Measurements from ENCODE around the gene SMIM30. TPM values are rescaled to one million over a fixed set of nuclear protein-coding genes. Genes with fewer than 3 reads are reported as not detected.

The SMIM30 gene
- 30.1 to 41.8 TPM (median 34.5 TPM) in 5 replicates for total RNA-seq (2022; extraction: Qiagen RNA extraction; ENCODE audit: low read depth)

GRCh38 chr7:113118074-113118959, at the start of gene SMIM30:
Gene SMIM30, minus strand, starts transcription at chr7:113118554. Its CDS starts 976 bp downstream, at chr7:113117578.

GRCh38 chr7:113086431-113086888, 31.9 kb downstream of the SMIM30 start, which contains the start of gene GPR85:
Gene GPR85, minus strand, starts transcription at chr7:113086827. Its CDS starts 2,106 bp downstream, at chr7:113084721.

Other genes starting within 250 kb of the SMIM30 start
- not detected in 5 replicates for gene GPR85, start 31.7 kb downstream of the SMIM30 start, total RNA-seq (2022; extraction: Qiagen RNA extraction; ENCODE audit: low read depth)

All from A549 treated with CpdA at 1 μM for 4 hours (cell line).